Stimulated activated CD4-positive, alpha-beta T cell treated with anti-CD3 and anti-CD28 coated beads, Interleukin-12 subunit alpha, Interleukin-12 subunit beta, amount 100 ng/mL, for 4 hours (primary cell): Measurements from ENCODE around the gene NARS2.
"Not testable (repeated sequence)": the region's sequence is repeated elsewhere in the genome, so short reads cannot be mapped to it uniquely, and the experiment has no call there.

ENCODE experiments used
- DNase-seq: peaks from one replicate; pipeline ENCODE4 v3.0.0-alpha.2; 2020

NARS2 gene

GRCh38 chr11:78575478-78575877 is 814 bp upstream of the NARS2 start:
- no peak for DNase-seq

DNA sequence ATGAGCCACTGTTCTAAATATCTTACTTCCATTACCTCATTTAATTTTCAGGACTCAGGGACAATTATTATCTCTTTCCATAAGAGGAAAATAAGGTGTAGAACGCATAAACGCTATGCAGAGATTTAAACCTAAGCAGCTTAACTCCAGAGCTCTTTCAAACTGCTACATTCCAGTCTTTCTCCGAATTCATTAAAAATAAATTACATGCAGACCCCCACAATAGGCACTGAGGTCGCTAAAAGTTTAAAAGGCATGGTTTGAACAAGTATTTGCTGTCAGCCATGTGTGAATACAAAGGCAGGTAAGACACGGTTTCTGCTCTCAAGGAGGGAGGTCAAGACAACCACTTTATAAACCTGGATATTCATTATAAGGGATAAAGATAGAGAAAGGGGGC is 983 bp downstream of the NARS2 start:
- DNase-seq = no peak

DNA sequence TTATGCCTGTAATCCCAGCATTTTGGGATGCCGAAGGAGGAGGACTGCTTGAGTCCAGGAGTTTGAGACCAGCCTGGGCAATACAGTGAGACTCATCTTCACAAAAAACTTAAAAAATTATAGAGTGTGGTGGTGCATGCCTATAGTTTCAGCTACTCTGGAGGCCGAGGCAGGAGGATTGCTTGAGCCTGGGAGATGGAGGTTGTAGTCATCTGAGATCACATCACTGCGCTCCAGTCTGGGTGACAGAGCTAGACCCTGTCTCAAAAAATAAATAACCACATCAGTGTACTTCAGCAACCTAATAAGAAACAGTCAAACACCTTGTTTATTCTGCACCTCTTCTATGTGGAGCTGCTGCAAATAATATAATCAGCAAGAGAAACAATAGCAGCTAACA is 1.4 kb downstream of the NARS2 start:
- DNase-seq = no peak

- no peak for DNase-seq
Observed at GRCh38 chr11:78572394-78572793, 2.3 kb downstream of the NARS2 start.

DNA sequence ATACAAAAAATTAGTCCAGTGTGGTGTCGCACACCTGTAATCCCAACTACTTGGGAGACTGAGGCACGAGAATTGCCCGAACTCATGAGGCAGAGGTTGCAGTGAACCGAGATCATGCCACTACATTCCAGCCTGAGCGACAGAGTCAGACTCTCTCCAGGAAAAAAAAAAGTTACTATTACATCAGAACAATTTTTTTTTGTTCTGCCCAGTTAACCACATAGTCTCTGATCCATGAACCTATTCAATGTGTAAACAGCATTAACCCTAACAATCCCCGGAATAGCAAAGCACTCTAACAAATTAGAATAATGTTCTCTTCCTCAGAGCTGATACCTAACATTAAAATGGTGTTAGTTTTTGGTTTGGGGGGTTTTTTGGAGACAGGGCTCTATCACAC is 4.6 kb downstream of the NARS2 start:
- no peak for DNase-seq

DNA sequence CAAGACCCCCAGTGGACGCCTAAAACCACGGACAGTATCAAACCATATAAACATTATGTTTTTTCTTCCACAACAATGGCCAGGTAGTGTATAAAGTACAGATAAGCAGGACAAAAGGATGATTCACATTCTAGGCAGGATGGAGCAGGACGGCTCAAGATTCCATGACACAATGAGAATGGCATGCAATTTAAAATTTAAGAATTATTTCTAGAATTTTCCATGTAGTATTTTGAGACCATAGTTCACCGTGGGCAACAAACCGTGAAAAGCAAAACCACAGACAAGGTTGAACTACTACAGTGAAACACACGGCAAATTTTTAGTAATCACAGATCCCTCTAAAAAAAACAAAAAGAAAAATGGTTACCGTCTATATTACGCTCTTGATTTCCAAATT is 7.5 kb downstream of the NARS2 start:
- no peak for DNase-seq

DNA sequence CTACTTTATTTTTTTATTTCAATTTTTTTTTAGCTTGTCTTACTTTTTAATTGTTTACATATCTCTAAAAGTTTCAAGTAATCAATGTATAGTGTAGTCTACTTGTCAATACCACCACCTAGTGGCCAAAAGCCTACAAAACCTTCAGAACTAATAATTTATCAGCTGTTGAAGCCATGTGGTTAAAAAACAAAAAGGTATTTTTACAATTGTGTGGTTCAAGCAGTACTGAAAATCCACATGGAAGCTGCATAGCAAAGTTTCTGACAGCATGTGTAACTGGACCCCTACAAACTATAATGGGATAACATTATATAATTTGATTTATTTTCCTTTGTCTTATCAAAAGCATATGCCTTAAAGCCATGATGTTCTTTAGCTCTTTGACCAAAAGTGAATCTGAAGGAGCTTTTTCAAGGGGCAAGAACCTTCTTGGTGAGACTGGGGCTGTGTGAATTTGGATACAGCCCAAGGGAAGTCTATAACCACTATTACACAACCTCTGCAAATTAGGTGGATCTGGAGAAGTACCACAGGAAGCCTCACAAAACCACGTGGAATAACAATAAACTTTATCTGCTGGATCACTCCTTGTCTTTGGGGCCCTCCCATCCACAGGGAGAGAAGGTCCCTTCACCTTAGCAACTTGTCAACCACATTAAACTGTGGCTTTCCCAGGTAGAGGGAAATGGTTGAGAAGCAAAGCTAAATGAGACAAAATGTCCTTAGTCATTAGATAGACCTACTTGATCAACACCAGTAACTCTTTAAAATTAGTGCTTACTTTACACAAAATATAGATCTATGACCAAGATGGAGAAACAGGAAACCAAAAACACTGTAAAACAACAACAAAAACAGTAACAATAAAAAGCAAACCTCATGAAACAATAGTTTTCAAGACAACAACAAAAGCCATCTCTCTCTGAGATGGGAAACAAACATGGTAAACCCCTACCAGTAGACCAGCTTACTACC is 9.9 kb downstream of the NARS2 start:
- DNase-seq = no peak

GRCh38 chr11:78564037-78564436 is 10.6 kb downstream of the NARS2 start:
- DNase-seq = not testable (repeated sequence)

DNA sequence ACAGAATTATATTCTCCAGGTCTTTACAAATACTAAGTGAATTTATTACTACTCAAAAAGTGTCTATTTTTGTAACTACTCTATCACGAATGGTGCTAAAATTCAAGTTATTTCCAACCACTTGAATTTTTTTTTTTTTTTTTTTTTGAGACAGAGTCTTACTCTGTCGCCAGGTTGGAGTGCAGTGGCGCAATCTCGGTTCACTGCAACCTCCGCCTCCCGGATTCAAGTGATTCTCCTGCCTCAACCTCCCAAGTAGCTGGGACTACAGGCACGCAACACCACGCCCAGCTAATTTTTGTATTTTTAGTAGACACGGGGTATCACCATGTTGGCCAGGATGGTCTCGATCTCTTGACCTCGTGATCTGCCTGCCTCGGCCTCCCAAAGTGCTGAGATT is 11.6 kb downstream of the NARS2 start:
- DNase-seq = not testable (repeated sequence)

GRCh38 chr11:78562398-78562797 is 12.3 kb downstream of the NARS2 start:
- no peak for DNase-seq

GRCh38 chr11:78560826-78561484 is 13.7 kb downstream of the NARS2 start:
- DNase-seq = no peak

DNA sequence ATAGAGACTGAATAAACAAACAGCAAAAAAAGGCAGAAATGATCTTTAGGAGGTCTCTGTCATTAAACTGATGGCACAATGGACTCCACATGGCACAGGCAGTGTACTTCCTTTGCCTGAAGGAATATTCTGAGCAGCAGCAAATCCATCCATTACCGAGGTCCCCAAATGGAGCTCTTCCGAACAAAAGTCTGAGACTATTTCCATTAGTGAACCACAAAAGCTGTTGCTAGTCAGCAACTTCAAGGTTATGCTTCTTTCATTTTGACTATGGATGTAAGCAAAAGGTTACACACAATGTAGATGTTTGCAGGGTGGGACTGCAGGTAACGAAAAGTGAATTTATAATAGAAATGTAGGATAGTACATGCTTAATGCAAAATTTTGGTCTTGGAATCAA is 14.5 kb downstream of the NARS2 start:
- no peak for DNase-seq

- DNase-seq = no peak
Observed at GRCh38 chr11:78557236-78557635, 17.4 kb downstream of the NARS2 start.

- DNase-seq = no peak
Observed at GRCh38 chr11:78555592-78555991, 19.1 kb downstream of the NARS2 start.

DNA sequence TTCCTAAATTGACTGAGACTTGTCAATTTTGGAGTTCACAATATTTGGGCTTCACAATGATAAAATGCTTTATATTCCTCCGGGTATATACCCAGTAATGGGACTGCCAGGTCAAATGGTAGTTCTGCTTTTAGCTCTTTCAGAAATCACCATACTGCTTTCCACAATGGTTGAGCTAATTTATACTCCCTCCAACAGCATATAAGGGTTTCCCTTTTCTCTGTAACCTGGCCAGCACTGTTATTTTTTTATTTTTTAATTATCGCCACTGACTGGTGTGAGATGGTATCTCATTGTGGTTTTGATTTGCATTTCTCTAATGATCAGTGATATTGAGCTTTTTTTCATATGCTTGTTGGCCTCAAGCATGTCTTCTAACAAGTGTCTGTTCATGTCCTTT is 21.8 kb downstream of the NARS2 start:
- no peak for DNase-seq

GRCh38 chr11:78552139-78552538 is 22.5 kb downstream of the NARS2 start:
- not testable (repeated sequence) for DNase-seq

DNA sequence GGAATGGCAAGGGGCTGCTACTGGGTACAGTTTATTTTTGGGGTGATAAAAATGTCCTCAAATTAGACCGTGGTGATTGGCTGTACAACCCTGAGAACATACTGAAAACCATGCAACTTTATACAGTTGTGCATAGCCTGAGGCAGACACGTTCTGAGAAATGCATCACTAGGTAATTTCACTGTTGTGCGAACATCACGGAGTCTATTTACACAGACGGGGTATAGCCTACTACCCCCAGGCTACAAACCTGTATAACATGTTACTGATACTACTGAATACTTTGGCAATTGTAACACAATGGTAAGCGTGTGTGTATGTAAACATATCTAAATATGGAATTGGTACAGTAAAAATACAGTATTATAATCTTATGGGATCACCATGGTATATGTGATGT is 23.6 kb downstream of the NARS2 start:
- no peak for DNase-seq

DNA sequence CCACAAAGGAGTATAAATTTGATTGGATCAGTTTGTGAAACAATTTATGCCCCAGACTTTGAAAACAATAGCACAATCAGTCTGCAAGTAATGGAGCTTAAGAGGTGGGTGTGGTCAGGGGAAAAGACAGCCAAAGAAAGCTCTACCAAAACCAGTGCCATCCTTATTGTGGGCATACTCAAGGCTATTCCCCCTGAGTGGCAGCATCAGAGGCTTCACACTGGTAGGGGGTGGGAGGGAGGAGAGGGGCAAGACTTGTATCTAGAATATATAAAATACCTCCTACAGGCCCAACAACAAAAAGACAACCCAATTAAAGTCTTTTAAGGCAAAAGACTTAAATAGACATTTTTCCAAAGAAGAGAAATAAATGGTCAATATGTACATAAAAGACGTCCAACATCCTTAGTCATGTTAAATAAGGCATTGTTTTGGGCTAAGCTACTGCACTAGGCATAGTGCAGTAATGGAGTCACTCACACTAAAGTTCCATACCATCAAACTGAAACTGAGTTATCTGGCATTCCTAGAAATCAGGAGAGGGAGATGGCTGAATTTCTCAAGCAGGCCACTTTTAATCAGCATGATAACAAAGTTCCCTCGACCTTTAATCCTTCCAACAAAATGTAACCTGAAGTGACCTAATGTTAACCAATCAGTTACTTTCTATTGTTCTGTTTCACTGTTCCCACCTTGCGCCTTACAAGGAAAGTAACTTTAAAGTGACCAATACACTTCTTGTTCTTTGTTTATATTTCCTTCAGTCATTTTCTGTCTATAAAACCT is 24.8 kb downstream of the NARS2 start:
- no peak for DNase-seq

DNA sequence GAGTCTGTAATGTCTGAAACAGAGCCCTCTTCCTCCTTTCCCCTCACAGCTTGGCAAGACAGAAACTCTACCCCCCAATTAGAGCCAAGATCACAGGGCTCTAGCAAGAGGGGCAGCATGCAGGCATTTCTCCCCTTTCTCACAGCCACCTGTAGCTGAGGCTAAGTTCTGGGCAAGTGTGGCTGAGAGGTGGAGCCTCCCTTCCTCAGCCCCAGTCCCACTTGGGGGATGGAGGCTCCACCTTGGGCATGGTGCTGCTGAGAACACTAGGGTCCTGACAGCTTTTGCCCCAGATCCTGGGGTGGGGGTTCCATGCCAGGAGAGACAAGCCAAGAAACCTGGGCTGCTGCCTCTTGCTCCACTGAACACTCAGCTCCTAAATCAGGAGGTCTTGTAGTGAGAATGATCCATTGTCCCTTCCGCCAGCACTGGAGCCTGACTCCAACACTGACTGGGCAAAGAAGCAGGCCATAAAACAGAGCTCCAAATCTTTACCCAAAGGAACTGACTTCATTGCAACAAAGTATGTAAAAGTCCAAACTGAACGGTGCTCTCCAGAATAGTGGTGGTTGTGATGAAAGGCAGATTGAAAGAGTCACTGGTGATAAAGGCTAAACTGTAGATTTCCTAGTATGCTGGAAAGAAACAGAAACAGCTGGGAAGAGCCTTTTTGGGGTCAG is 25.6 kb downstream of the NARS2 start:
- no peak for DNase-seq

DNA sequence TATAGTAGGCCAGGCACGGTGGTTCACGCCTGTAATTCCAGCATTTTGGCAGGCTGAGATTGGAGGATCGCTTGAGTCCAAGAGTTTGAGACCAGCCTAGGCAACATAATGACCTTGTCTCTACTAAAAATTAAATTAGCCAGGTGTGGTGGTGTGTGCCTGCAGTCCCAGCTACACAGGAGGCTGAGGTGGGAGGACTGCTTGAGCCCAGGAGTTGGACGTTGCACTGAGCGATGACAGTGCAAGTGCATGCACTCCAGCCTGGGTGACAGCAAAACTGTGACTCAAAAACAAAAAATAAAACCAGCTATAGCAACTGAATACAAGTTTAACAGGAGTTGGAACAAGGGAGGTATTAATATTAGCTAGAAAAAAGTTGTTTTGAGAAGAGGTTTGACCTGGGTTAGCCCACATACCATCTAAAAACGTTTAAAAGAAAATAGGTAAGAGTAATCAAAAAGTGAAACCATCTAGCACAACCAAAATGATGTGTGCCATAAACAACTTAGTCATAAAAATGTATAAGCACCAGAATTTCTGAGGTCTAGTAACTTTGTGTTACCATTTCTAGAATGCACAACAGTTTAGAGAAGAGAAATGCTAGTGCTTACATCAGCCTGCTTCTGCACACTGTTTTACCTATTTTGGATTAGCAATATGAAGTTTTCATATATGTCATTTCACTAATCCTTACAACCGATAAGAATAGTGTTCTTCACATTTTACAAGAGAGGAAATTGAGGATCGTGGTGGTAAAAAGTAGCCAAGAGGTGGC is 26.5 kb downstream of the NARS2 start:
- no peak for DNase-seq

DNA sequence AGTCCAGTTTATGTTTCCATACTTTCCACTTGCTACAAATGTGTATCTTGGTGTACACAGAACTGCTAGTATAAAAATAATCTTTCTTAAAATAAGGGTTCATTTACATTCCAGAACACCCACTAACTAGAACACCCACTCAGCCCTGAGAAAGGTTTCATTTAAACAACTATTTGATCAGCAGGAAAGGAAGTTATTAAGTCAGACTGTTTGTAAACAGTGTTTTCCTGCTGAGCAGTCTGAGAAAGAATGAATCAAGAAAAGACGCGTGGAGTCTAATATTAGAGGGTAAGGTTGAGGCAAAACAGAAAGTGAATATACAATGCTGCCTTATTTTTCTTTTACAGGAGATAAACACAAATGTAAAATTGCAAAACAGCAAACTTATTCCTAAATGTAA is 32.7 kb downstream of the NARS2 start:
- DNase-seq = no peak

DNA sequence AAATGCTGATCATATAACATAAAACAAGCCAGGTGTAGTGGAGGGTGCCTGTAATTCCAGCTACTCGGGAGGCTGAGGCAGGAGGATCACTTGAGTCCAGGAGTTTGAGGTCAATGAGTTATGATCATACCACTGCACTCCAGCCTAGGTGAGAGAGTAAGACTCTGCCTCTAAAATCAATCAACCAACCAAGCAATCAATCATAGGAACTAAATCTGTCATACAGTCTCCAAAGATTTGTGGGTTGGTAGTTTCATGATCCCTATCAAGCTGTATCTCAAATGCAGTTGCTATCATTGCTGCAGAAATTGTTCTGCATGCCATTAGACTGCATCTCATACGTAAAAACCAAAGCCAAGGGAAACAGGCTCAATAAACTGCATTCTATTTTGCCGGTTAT is 33.1 kb downstream of the NARS2 start:
- no peak for DNase-seq
